Esophagus muscularis mucosa (tissue), 4 donors: ENCODE results near the gene CYP21A2. TPM values are rescaled to one million over a fixed set of nuclear protein-coding genes. Genes with fewer than 3 reads are reported as not detected.
A peak's percentile ranks its signal among the peaks of the same experiment; 100 is the strongest.
"Not testable (repeated sequence)": the region's sequence is repeated elsewhere in the genome, so short reads cannot be mapped to it uniquely, and the experiment has no call there.

Source experiments
- DNase-seq: peaks from one replicate; pipeline ENCODE4 v3.0.0-alpha.2; 2017; ENCODE audit errors: extremely low spot score
- H3K27ac ChIP-seq, 4 donors: fragments of 200-600 bp; sonication (generic); replicated peaks in 1 of 4; 1 replicate in 3 of 4; 2 replicates in 1 of 4; pipeline ENCODE4 v1.5.1; 2016 to 2019; ENCODE audit warnings: mild to moderate bottlenecking in 1 of 4
- H3K27me3 ChIP-seq, 4 donors: fragments of 200-600 bp; sonication (generic); one replicate each; pipeline versions ENCODE4 v1.5.1 to v1.6.0; 2016 to 2019
- H3K36me3 ChIP-seq, 4 donors: fragments of 200-600 bp; sonication (generic); one replicate each; pipeline ENCODE4 v1.5.1; 2016 to 2019
- H3K4me1 ChIP-seq, 4 donors: fragments of 200-600 bp; sonication (generic); one replicate each; pipeline ENCODE4 v1.5.1; 2016 to 2019
- H3K4me3 ChIP-seq, 4 donors: fragments of 200-600 bp; sonication (generic); 1 replicate in 2 of 4; 2 replicates in 2 of 4; pipeline ENCODE4 v1.5.1; 2016 to 2019; ENCODE audit warnings: mild to moderate bottlenecking in 4 of 4, moderate library complexity in 1 of 4
- H3K9me3 ChIP-seq, 4 donors: fragments of 200-600 bp; sonication (generic); 1 replicate in 3 of 4; 2 replicates in 1 of 4; pipeline ENCODE4 v1.5.1; 2016 to 2019
- CTCF ChIP-seq, 3 experiments: fragments of 200-600 bp in 2 of 3; fragments of 450-650 bp in 1 of 3; sonication (generic) in 2 of 3; IDR thresholded peaks; one replicate each; pipeline ENCODE4 v1.5.1; 2017 to 2019; ENCODE audit warnings: antibody characterized with exemption in 3 of 3, mild to moderate bottlenecking in 2 of 3, moderate library complexity in 1 of 3
- EP300 ChIP-seq: sonication (generic); formaldehyde crosslinking; IDR thresholded peaks from one replicate; pipeline ENCODE4 v1.6.1; 2017; ENCODE audit warnings: antibody characterized with exemption
- POLR2A ChIP-seq: fragments of 450-650 bp; IDR thresholded peaks from one replicate; pipeline ENCODE4 v1.6.1; 2017; ENCODE audit warnings: antibody characterized with exemption, moderate library complexity, mild to moderate bottlenecking, low read depth
- POLR2AphosphoS5 ChIP-seq, 2 donors: sonication (generic); formaldehyde crosslinking; IDR thresholded peaks; one replicate each; pipeline ENCODE4 v1.6.1; 2017; ENCODE audit warnings: antibody characterized with exemption in 2 of 2
- WGBS: methylation state at CpG from one replicate; pipeline ENCODE4 v1.1.5; 2018; 5-methylcytosine and 5-hydroxymethylcytosine counted together
- intact Hi-C: fragments of 100-400 bp; cut with DNase I; formaldehyde crosslinking; loops from one replicate; pipeline ENCODE4 v1.15.1; 2023
- total RNA-seq, 4 donors: library from RNA; depleted of rRNA; stranded (reverse); fragments of >200 nt; gene quantifications; one replicate each; pipeline versions ENCODE4 v1.1.0 to v1.2.1, GENCODE V29; 2016

CYP21A2 gene
- total RNA-seq, 4 donors from 2014 or later, result 0.33 to 3.7 (median 1.9) TPM

- WGBS, result 63% methylated on average over 5 of the region's 5 CpGs
- DNase-seq, result no peak
- peaks cover 28 to 37% (median 32%) of the 10 kb centered on the region in 4 donors for H3K4me1 ChIP-seq
- no peak for TF ChIP-seq POLR2A
- TF ChIP-seq POLR2AphosphoS5 (IDR thresholded peaks at IDR 0.05), result no peak
- no peak for TF ChIP-seq EP300
- no peak for TF ChIP-seq CTCF (IDR thresholded peaks at IDR 0.05)
- intact Hi-C loops, result no loop called here
- no peaks in the 10 kb centered on the region for H3K9me3 ChIP-seq
- no peak overlapping the region for H3K4me3 ChIP-seq
- peaks cover 0 to 75% (median 15%) of the 10 kb centered on the region in 4 donors for H3K36me3 ChIP-seq
- no peaks in the 10 kb centered on the region for H3K27me3 ChIP-seq
- peak overlapping the region in 1 of 4 donors; percentile 30 for H3K27ac ChIP-seq
Measured at GRCh38 chr6:32050562-32050961, 12.3 kb downstream of the CYP21A2 start.

GRCh38 chr6:32052626-32053025 lies 14.4 kb downstream of the CYP21A2 start:
- H3K9me3 ChIP-seq, H3K27ac ChIP-seq, DNase-seq, H3K27me3 ChIP-seq, intact Hi-C loops, H3K4me3 ChIP-seq: not testable (repeated sequence)
- peaks cover 11 to 18% (median 16%) of the 10 kb centered on the region in 4 donors for H3K4me1 ChIP-seq
- H3K36me3 ChIP-seq, result peaks cover 0 to 80% (median 26%) of the 10 kb centered on the region in 4 donors
- WGBS, result 82% methylated on average over 20 of the region's 20 CpGs

GRCh38 chr6:32053314-32053713 lies 15.1 kb downstream of the CYP21A2 start:
- DNase-seq, H3K27me3 ChIP-seq, H3K9me3 ChIP-seq, intact Hi-C loops, H3K4me3 ChIP-seq, H3K27ac ChIP-seq: not testable (repeated sequence)
- Histone ChIP-seq H3K4me1 (peaks cover 4 to 17% (median 11%) of the 10 kb centered on the region in 4 donors), H3K36me3 (peaks cover 0 to 80% (median 32%) of the 10 kb centered on the region in 4 donors)
- WGBS, result 95% methylated on average over 4 of the region's 13 CpGs

- DNase-seq, H3K27ac ChIP-seq, H3K9me3 ChIP-seq, H3K27me3 ChIP-seq, H3K4me3 ChIP-seq, intact Hi-C loops: not testable (repeated sequence)
- WGBS, result 95% methylated on average over 13 of the region's 21 CpGs
- Histone ChIP-seq H3K4me1 (peaks cover 0 to 12% (median 6%) of the 10 kb centered on the region in 4 donors), H3K36me3 (peaks cover 0 to 90% (median 34%) of the 10 kb centered on the region in 4 donors)
Measured at GRCh38 chr6:32055756-32056155, 17.5 kb downstream of the CYP21A2 start.

GRCh38 chr6:32056254-32056653 lies 18.0 kb downstream of the CYP21A2 start:
- TF ChIP-seq EP300 (no peak), CTCF (IDR thresholded peaks at IDR 0.05) (no peak), POLR2A (no peak), POLR2AphosphoS5 (IDR thresholded peaks at IDR 0.05) (no peak)
- peaks cover 0 to 12% (median 6%) of the 10 kb centered on the region in 4 donors for H3K4me1 ChIP-seq
- no peak overlapping the region for H3K27ac ChIP-seq
- no peak for DNase-seq
- peaks cover 0 to 92% (median 37%) of the 10 kb centered on the region in 4 donors for H3K36me3 ChIP-seq
- no peaks in the 10 kb centered on the region for H3K9me3 ChIP-seq
- intact Hi-C loops, result no loop called here
- 100% methylated on average over 5 of the region's 7 CpGs for WGBS
- no peak overlapping the region for H3K4me3 ChIP-seq
- H3K27me3 ChIP-seq, result no peaks in the 10 kb centered on the region

GRCh38 chr6:32057966-32058365 lies 19.8 kb downstream of the CYP21A2 start:
- H3K27ac ChIP-seq, result peak overlapping the region in 3 of 4 donors; percentile 20 to 55 (median 41)
- intact Hi-C loops, result no loop called here
- no peak for DNase-seq
- H3K36me3 ChIP-seq, result peaks cover 6 to 86% (median 39%) of the 10 kb centered on the region in 4 donors
- TF ChIP-seq EP300 (no peak), POLR2A (no peak), CTCF (IDR thresholded peaks at IDR 0.05) (no peak), POLR2AphosphoS5 (IDR thresholded peaks at IDR 0.05) (no peak)
- H3K4me1 ChIP-seq, result peaks cover 0 to 12% (median 6%) of the 10 kb centered on the region in 4 donors
- no peak overlapping the region for H3K4me3 ChIP-seq
- no peaks in the 10 kb centered on the region for H3K9me3 ChIP-seq
- no peaks in the 10 kb centered on the region for H3K27me3 ChIP-seq
- 90% methylated on average over 9 of the region's 17 CpGs for WGBS
